DND-41 (cell line): ENCODE measurements around the gene MARCHF9.

Experiments used
- ATAC-seq: fragments of 200-7000 bp; cut with Tn5 transposase; 3 replicates; pipeline ENCODE4 v1.9.1; 2021; ENCODE audit warnings: low read depth; ENCODE audit not compliant: insufficient read depth
- DNase-seq: peaks from one replicate; pipeline ENCODE4 v3.0.0-alpha.2; 2020
- H2AFZ ChIP-seq: 2 replicates; pipeline ENCODE4 v1.6.0; 2012; ENCODE audit warnings: low read depth, low read length
- H3K27ac ChIP-seq: 2 replicates; pipeline ENCODE4 v1.5.1; 2012; ENCODE audit warnings: low read length, inconsistent platforms
- H3K27me3 ChIP-seq: fragments of 200-600 bp; sonication (generic); 2 replicates; pipeline ENCODE4 v1.6.0; 2012; ENCODE audit warnings: low read length, mild to moderate bottlenecking, inconsistent platforms; ENCODE audit not compliant: insufficient read depth, poor library complexity
- H3K36me3 ChIP-seq: 2 replicates; pipeline ENCODE4 v1.5.1; 2012; ENCODE audit warnings: low read length, inconsistent platforms; ENCODE audit not compliant: insufficient read depth
- H3K4me1 ChIP-seq: 2 replicates; pipeline ENCODE4 v1.5.1; 2012; ENCODE audit warnings: mild to moderate bottlenecking, low read length; ENCODE audit not compliant: insufficient read depth
- H3K4me2 ChIP-seq: 2 replicates; pipeline ENCODE4 v1.6.0; 2012; ENCODE audit warnings: mild to moderate bottlenecking, moderate library complexity, low read length, inconsistent platforms; ENCODE audit not compliant: insufficient read depth
- H3K4me3 ChIP-seq, 2 experiments: fragments of 200-600 bp in 1 of 2; shearing (Covaris generic) in 1 of 2; 2 replicates each; pipeline ENCODE4 v1.5.1; 2012 to 2016; ENCODE audit warnings: inconsistent platforms in 2 of 2, low read length in 2 of 2, mild to moderate bottlenecking in 2 of 2, low read depth in 1 of 2, moderate library complexity in 1 of 2
- H3K79me2 ChIP-seq: 2 replicates; pipeline ENCODE4 v1.6.0; 2012; ENCODE audit warnings: low read length, inconsistent platforms; ENCODE audit not compliant: insufficient read depth
- H3K9ac ChIP-seq: 2 replicates; pipeline ENCODE4 v1.6.0; 2012; ENCODE audit warnings: low read depth, mild to moderate bottlenecking, inconsistent platforms, low read length, moderate library complexity
- H3K9me3 ChIP-seq: 2 replicates; pipeline ENCODE4 v1.5.1; 2012; ENCODE audit warnings: low read length, moderate library complexity, mild to moderate bottlenecking, inconsistent platforms; ENCODE audit not compliant: insufficient read depth, severe bottlenecking
- H4K20me1 ChIP-seq: 2 replicates; pipeline ENCODE4 v1.6.0; 2012; ENCODE audit warnings: low read length; ENCODE audit not compliant: insufficient read depth
- CTCF ChIP-seq: IDR thresholded peaks from 2 replicates; pipeline ENCODE4 v1.5.1; 2012; ENCODE audit warnings: borderline replicate concordance, low read length, moderate library complexity, mild to moderate bottlenecking; ENCODE audit not compliant: poor library complexity, severe bottlenecking; ENCODE audit errors: extremely low read depth
- EZH2 ChIP-seq: IDR thresholded peaks from 3 replicates; pipeline ENCODE4 v1.6.1; 2012; ENCODE audit warnings: borderline replicate concordance, low read depth, mild to moderate bottlenecking, moderate library complexity, low read length, inconsistent platforms; ENCODE audit not compliant: severe bottlenecking

Gene MARCHF9

GRCh38 chr12:57783466-57783801 is 28.5 kb downstream of the MARCHF9 start:
- peak overlapping the region; percentile 74 for H3K9ac ChIP-seq
- peaks cover 49% of the 10 kb centered on the region for H3K36me3 ChIP-seq
- H2AFZ ChIP-seq = no peak overlapping the region
- H3K4me1 ChIP-seq = peaks cover 35% of the 10 kb centered on the region
- no peak for TF ChIP-seq CTCF
- TF ChIP-seq EZH2 = no peak
- no peaks in the 10 kb centered on the region; the same call in 1 of the 2 replicates for H4K20me1 ChIP-seq
- peak overlapping the region; percentile 80; the same call in 1 of the 2 replicates for H3K27ac ChIP-seq
- DNase-seq (no peak), ATAC-seq (no peak)
- peaks cover 22% of the 10 kb centered on the region for H3K79me2 ChIP-seq
- H3K9me3 ChIP-seq = no peaks in the 10 kb centered on the region
- peak overlapping the region; percentile 87 to 88; a peak in 3 of 4 replicates for H3K4me3 ChIP-seq
- peak overlapping the region; percentile 72 for H3K4me2 ChIP-seq
- H3K27me3 ChIP-seq = no peaks in the 10 kb centered on the region

GRCh38 chr12:57783861-57784260 is 29.0 kb downstream of the MARCHF9 start:
- no peak for ATAC-seq
- H2AFZ ChIP-seq = no peak overlapping the region
- peaks cover 22% of the 10 kb centered on the region for H3K79me2 ChIP-seq
- peaks cover 35% of the 10 kb centered on the region for H3K4me1 ChIP-seq
- no peaks in the 10 kb centered on the region; the same call in 1 of the 2 replicates for H4K20me1 ChIP-seq
- no peak for TF ChIP-seq CTCF
- no peak for TF ChIP-seq EZH2
- H3K9me3 ChIP-seq = no peaks in the 10 kb centered on the region
- DNase-seq = no peak
- 0 out of 2 replicates have a peak overlapping the region, but pooled peaks have one; percentile 74 for H3K9ac ChIP-seq
- peaks cover 53% of the 10 kb centered on the region for H3K36me3 ChIP-seq
- H3K27me3 ChIP-seq = no peaks in the 10 kb centered on the region
- peak overlapping the region; percentile 72 for H3K4me2 ChIP-seq
- H3K4me3 ChIP-seq = peak overlapping the region in 1 of 2 experiments; percentile 88; a peak in 2 of 4 replicates
- no peak overlapping the region for H3K27ac ChIP-seq

DNA sequence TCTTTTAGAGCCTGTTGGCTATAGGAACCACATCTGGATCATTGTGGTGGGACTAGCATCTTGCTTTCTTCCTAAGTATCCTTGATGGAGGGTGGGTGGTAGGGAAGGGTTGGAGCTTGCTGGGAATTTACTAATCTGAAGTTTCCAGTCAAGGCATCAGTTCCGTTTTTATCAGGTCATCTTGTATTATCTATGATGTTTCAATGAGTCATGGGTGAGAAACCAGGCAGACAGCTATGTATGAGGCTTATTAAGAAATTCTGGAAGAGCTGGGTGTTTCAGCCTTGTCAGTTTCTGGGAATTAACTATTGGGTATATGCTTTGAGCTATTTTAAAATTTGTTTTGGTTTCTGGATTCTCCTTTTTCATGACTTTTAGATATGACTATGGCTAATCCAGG is 39.0 kb downstream of the MARCHF9 start:
- Histone ChIP-seq H3K9ac (no peak overlapping the region), H2AFZ (no peak overlapping the region), H4K20me1 (no peaks in the 10 kb centered on the region; the same call in 1 of the 2 replicates), H3K4me2 (no peak overlapping the region), H3K27ac (no peak overlapping the region), H3K9me3 (no peaks in the 10 kb centered on the region), H3K36me3 (peaks cover 85% of the 10 kb centered on the region), H3K4me1 (no peaks in the 10 kb centered on the region), H3K27me3 (no peaks in the 10 kb centered on the region), H3K79me2 (no peaks in the 10 kb centered on the region), H3K4me3 (no peak overlapping the region)
- no peak for ATAC-seq
- TF ChIP-seq CTCF = no peak
- no peak for DNase-seq

DNA sequence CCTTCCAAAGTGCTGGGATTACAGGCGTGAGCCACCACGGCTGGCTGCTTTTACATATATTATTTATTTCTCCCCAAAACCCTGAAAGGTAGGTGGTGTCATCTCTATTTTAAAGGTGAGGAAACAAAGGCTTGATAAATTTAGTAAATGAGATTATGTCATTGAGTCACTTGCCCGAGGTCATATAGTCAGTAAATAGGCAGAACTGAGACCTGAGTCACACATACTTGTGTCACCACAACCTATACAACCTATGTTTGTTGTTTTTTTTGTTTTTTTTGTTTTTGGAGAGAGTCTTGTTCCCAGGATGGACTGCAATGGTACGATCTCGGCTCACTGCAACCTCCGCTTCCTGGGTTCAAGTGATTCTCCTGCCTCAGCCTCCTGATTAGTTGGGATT is 40.5 kb downstream of the MARCHF9 start:
- H3K4me1 ChIP-seq = no peaks in the 10 kb centered on the region
- H3K9me3 ChIP-seq = no peaks in the 10 kb centered on the region
- TF ChIP-seq CTCF (no peak), EZH2 (no peak)
- no peaks in the 10 kb centered on the region for H3K79me2 ChIP-seq
- no peak for ATAC-seq
- H4K20me1 ChIP-seq = no peaks in the 10 kb centered on the region; the same call in 1 of the 2 replicates
- no peak overlapping the region for H3K4me2 ChIP-seq
- no peak overlapping the region for H3K27ac ChIP-seq
- no peaks in the 10 kb centered on the region for H3K27me3 ChIP-seq
- H3K4me3 ChIP-seq = no peak overlapping the region
- H2AFZ ChIP-seq = no peak overlapping the region
- H3K36me3 ChIP-seq = peaks cover 75% of the 10 kb centered on the region
- no peak overlapping the region for H3K9ac ChIP-seq
- DNase-seq = no peak
